Measurements from ENCODE around the gene MAP2K1.
"Not testable (repeated sequence)": the region's sequence is repeated elsewhere in the genome, so short reads cannot be mapped to it uniquely, and the experiment has no call there.

The MAP2K1 gene

GRCh38 chr15:66476535-66476934, 89.8 kb downstream of the MAP2K1 start:
- no peak for DNase-seq (ENCODE audit: low read depth in 2 of 2)

- no peak for DNase-seq (ENCODE audit: low read depth in 2 of 2)
These were observed 90.3 kb downstream of the MAP2K1 start for GRCh38 chr15:66477011-66477410.

DNA sequence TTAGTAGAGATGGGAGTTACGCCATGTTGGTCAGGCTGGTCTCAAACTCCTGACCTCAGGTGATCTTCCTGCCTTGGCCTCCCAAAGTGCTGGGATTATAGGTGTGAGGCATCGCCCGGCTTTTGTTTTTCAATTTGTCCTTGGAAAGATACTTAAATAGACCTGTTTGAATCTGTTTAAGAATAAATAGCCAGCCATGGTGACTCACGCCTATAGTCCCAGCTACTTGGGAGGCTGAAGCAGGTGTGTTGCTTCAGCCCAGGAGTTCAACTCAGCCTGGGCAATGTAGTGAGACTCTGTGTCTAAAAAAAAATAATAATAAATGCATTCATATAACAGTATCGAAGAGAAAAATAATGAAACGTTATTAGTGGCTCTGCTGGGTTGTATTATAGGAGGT, 93.6 kb downstream of the MAP2K1 start:
- DNase-seq (ENCODE audit: low read depth in 2 of 2), result no peak

DNA sequence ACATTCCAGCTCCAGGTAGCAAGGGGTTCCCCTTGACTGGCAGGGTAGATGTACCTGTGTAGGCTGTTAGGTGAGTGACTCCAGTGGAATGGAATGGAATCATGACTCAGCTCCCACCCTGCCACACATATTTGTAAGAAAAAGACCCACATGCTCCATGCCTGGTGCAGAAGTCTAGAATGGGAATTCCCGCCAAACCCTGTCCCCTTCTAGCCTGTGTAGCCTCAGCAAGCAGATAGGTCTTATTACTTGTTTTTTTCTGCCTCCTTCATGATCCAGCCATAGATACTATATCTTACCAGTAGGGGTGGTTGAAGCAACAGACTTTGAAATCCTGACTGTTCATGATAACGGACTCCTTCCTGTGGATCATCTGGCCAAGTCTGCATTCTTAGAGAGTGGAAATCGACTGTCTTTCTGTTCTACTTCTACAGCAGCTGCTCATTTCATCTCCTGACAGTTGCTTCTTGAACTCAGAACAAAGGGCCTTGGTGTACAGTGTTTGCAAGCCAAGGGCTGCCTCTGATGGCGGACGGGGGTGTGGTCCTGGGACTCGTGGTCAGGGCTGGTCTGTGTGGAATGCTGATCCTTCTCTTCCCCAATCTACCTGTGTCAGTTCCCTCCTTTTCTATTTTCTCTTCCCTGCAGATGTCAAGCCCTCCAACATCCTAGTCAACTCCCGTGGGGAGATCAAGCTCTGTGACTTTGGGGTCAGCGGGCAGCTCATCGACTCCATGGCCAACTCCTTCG, 94.6 kb downstream of the MAP2K1 start:
- no peak for DNase-seq (ENCODE audit: low read depth in 2 of 2)

DNA sequence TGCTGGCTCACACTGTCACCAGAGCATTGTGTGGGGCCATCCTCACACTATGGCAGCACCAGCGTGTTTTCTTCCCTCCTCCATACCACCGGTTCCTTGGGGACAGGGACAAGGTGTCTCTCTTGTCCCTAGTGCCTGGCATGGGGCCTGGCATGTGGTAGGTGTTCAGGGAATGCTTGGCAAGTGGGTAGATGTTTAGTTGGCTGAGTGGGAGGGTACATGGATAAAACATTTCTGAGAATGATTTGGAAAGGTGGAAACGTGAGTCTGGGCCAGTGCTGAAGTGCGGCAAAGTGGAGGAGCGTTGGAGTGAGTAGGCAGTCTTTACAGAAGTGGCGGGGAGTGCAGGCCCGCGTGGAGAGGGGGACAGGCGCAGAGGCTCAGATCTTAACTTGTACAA, 95.8 kb downstream of the MAP2K1 start:
- DNase-seq (ENCODE audit: low read depth in 2 of 2), result no peak

- no peak for DNase-seq (ENCODE audit: low read depth in 2 of 2)
These were observed 96.4 kb downstream of the MAP2K1 start for GRCh38 chr15:66483131-66483566.

GRCh38 chr15:66484539-66485112, 97.9 kb downstream of the MAP2K1 start:
- no peak for DNase-seq (ENCODE audit: low read depth in 2 of 2)

DNA sequence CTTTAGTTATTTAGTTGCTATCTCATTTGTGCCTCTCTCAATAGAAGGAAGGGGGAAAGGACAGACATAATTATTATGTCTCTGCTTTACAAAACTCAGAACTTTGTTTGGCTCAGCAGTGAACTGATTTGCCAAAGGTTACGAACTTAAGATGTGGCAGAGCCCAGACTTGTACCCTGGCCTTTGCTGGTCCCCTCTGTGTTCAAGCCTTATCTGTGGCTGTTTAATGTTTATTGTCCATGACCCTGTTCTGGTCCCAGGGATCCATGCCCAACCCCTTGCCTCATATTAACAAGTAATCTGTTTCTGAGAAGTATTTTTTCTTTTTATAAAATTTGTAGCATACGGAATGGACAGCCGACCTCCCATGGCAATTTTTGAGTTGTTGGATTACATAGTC, 100.2 kb downstream of the MAP2K1 start:
- no peak for DNase-seq (ENCODE audit: low read depth in 2 of 2)

DNA sequence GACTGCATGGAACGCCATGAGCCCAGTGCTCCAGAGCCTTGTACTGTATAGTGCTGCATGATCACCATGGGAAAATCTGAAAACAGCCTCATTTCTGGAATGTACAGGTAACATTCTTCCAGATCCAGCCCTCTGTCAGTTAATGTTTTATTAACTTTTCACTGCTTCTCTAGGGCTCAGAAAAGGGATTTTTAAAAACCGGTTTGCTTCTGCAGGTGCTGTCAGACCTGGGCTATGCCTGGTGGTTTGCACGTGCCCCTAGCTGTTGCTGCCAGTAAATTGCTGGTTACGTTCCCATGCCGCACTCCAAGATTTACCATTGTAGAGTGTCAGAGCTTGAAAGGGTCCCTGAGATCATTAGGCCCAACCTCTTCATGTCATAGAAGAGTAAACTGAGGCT, 101.8 kb downstream of the MAP2K1 start:
- DNase-seq (ENCODE audit: low read depth in 2 of 2), result no peak

DNA sequence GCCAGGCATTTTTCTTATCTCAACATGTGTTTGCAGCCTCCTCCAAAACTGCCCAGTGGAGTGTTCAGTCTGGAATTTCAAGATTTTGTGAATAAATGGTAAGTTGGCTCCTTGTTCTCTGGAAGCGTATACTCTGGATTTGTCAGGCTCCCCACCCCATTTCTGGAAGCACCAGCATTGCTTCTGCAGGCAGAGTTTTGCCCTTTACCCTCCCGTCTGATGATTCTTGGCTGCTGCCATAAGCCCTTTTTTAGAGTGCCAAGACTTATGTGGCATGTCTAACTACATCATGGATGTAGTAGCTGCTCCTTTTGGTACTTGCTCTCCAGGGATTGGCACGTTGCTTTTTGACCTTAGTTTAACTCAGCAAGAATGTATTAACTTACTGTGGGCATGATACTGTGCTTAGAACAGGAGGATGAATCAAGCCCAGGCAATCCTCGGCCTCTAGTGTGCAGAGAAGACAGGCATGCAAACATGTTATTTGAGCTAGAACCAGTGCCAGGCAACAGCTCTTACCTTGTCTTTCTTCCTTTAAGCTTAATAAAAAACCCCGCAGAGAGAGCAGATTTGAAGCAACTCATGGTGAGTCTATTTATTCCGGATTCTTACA, 102.6 kb downstream of the MAP2K1 start:
- no peak for DNase-seq (ENCODE audit: low read depth in 2 of 2)

DNA sequence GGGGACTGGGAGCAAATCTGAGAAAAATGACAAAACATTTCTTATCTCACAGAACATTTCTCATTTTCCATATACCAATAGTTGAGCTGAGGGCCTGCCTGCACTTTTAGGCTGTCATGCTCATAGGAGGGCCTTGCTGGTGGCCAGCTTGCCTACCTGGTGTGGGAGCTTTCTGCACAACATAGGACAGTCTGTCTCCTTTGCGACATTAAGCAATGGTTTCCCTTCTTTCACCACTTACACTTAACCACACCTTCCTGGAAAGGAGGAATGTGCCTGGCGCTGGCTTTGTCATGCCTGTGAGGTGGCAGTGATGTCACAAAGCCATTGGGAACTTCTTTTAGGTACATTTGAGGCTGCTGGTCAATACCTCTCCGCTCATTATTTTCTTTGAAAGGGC, 105.1 kb downstream of the MAP2K1 start:
- no peak for DNase-seq (ENCODE audit: low read depth in 2 of 2)

DNA sequence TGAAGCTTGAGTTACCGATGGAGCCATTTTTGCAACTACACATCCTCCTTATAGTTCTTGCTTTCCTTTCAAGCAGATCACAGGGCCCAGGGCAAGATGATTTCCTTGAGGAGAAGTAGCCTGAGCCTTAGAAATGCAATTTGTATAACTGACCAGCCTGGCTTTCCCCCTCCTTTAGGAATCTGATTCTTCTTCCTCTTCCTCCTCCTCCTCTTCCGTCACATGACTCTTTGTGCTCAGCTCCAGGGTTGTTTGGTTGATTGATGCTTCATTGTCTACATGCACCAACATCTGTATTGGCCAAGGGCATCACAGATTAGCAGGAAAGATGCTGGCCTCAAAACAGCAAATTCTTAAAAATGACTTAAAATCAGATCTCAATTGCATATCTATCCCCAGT, 107.5 kb downstream of the MAP2K1 start:
- DNase-seq (ENCODE audit: low read depth in 2 of 2), result no peak

DNA sequence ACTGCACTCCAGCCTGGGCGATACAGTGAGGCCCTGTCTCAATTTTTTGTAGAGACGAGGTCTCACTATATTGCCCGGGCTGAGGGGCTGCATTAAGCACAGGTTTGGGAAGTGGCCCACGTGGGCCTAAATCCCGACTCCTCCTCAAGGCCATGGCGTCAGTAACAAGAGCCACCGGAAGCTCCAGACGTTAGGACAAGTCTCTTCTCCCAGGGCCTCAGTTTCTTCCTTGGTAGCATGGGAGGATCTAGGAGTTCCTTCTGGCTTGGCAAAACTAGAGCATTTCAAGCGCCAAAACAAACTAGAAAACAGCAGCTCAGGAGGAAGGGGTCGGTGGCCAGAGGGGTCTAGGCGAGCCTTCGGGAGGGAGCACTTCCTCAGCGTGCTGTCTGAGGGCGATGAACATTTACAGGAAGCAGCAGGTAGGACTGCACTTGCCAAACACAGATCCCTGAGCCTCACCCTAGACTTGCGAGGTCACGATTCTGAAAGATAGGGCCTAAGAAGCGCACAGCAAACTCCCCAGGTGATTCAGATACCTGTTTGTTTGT, 110.3 kb downstream of the MAP2K1 start:
- peak in 1 of 2 donors; percentile 0 for DNase-seq (ENCODE audit: low read depth in 2 of 2)

DNA sequence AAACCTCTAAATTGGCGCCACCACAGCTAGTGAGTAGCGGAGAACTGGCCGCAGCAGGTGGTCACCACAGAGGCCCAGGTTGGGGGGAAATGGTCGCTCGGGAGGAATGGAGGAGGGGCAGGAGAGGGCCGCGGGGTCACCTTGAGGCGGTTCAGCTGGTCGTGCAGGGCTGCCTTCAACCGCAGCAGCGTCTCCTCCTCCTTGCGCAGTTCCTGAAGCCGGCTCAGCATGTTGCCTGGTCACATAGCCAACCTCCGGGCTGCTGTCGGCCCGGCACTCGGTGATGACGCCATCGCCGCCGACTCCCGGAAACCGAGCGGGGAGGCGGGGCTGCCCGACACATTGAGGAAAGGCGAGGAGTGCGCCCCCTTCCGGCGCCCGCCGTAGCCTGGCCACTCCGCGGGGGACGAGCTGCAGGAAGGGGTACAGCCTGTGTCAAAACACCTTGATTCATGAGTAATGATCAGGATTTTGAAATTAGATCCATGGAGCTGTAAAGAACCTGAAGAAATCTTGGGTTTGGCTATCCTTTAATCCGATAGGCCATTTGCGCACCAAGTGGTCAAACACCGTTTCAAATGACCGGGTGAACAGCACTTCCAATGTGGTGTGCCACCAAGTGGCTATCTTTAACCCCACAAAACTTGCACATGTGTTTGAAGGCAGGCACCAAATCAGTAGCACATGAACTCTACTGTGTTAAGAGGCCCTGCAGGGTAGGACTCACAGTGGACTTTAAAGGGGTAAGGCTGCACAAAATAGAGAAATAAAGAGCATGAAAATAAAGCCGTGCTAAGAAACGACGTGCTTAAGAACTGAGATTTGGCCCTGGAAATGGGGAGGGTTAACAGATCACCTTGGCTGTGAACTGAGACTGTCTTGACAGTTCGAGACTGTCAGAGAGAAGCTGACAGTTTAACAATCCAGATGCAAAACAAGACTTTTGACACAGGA, 111.1 kb downstream of the MAP2K1 start, which contains the start of gene SNAPC5:
TSS of gene SNAPC5 (minus strand) at position 261 of the 954 bp plus-strand sequence. CDS start at position 230, 31 bp downstream.
- DNase-seq (ENCODE audit: low read depth in 2 of 2), result peak; percentile 94

GRCh38 chr15:66498501-66499386, 112.0 kb downstream of the MAP2K1 start:
- DNase-seq (ENCODE audit: low read depth in 2 of 2), result no peak

DNA sequence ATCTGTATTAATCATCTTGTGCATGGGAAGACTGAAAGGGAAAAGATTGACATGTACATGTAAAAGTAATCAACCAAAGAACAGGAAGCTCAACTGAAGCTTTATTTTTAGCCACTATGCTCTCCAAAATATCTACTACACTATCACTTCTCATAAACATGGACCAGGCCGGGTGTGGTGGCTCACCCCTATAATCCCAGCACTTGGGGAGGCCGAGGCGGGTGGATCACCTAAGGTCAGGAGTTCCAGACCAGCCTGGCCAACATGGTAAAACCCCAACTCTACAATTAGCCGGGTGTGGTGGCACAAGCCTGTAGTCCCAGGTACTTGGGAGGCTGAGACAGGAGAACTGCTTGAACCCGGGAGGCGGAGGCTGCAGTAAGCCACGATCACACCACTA, 113.6 kb downstream of the MAP2K1 start:
- DNase-seq (ENCODE audit: low read depth in 2 of 2), result not testable (repeated sequence)

- DNase-seq (ENCODE audit: low read depth in 2 of 2), result no peak
These were observed 115.8 kb downstream of the MAP2K1 start for GRCh38 chr15:66502491-66502890.

DNA sequence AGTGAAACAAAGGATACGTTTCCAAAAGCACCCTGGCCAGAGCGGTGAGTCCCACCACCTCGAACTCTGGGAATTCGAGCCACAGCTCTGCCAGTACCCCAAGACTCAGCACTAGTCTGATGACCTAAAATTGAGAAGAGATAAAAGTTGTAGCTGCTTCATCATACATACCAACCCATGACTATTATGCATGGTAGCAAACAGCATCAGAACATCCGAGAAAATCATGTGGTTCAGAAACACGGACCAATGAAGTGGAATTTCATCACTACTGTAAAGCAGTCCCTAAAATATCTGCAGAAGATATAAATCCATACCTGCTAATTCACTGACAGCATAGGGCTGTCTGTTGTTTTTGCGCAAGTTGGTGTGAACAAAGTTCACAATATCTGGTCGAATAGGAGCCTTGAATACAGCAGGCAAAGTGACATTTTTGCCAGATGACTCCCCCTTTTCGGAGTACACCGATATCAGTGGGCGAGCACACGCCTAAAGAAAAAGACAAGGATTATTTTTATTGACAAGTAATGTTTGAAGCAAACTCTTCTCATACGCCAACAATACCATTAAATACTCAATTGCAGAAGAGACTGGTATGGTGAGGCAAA, 116.4 kb downstream of the MAP2K1 start:
- not testable (repeated sequence) for DNase-seq (ENCODE audit: low read depth in 2 of 2)

DNA sequence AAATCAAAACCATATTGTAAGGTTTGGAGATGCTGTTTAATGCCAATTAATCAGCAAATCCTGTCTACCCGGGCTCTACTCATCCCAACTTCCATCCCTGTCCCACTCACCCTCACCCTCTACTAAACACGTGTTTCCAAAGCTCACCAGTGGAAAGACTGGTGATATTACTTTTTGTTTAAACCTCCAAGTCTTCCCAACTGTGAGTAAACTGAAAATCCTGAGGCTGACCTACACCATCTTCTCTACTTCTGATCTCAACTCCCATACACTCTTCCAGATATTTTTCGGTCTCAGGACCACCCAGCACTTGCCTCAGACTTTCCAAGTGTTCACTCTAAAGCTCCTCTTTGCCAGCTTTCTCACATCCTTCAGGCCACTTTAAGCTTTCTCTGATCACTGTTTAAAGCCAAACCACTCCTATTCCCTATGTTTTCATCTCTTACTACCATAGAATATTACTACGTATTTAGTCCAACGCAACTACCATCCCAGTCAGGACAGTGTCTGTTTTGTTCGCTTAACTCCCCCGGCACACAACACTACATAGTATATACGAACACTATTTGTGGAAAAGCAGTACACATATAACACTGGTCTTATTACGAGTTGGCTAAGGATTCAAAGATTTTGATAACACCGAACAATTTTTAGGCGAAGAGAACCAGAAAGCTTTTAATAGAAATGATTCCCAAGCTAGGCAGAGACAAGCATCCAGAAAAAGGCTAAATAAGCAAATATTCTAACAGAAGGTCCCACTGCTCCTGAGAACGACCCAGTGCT, 117.3 kb downstream of the MAP2K1 start:
- DNase-seq (ENCODE audit: low read depth in 2 of 2), result no peak

Data from activated CD8-positive, alpha-beta memory T cell treated with anti-CD3 and anti-CD28 coated beads for 4 hours (primary cell).